Jurkat, Clone E6-1 (cell line): Measurements from ENCODE around the gene STK11IP.

ENCODE experiments used
- DNase-seq: peaks from one replicate; pipeline ENCODE4 v3.0.0-alpha.2; 2011; ENCODE audit warnings: low read depth, low spot score
- H3K4me3 ChIP-seq: 2 replicates; pipeline ENCODE4 v1.5.1; 2011; ENCODE audit warnings: mild to moderate bottlenecking, low read length, control low read depth, moderate library complexity

Gene STK11IP

GRCh38 chr2:219629976-219630695, 32.5 kb downstream of the STK11IP start:
- H3K4me3 ChIP-seq, result no peak overlapping the region
- DNase-seq, result no peak

GRCh38 chr2:219630770-219631405, 33.2 kb downstream of the STK11IP start:
- DNase-seq, result no peak
- H3K4me3 ChIP-seq, result no peak overlapping the region

- no peak overlapping the region for H3K4me3 ChIP-seq
- no peak for DNase-seq
Observed at GRCh38 chr2:219631406-219631891, 33.8 kb downstream of the STK11IP start.

GRCh38 chr2:219631904-219632759, 34.5 kb downstream of the STK11IP start:
- DNase-seq, result no peak
- no peak overlapping the region for H3K4me3 ChIP-seq

DNA sequence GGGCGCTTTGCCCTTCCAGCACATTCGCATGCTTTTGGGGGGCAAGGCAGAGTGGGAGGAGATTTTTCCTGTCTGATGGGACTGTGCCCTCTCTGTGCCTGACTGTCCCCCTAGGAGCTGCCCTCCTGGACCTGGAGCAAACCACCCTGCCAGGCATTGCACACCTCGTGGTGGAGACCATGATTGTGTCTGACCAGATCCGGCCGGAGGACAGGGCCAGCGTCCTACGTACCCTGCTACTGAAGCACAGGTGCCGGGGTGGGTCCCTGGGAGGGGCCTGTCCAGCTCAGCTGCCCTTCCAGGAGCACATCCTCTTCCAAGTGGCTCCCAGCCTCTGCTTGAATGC, 35.1 kb downstream of the STK11IP start:
- no peak for DNase-seq
- H3K4me3 ChIP-seq, result no peak overlapping the region

GRCh38 chr2:219633276-219634065, 35.8 kb downstream of the STK11IP start:
- no peak for DNase-seq
- H3K4me3 ChIP-seq, result no peak overlapping the region

DNA sequence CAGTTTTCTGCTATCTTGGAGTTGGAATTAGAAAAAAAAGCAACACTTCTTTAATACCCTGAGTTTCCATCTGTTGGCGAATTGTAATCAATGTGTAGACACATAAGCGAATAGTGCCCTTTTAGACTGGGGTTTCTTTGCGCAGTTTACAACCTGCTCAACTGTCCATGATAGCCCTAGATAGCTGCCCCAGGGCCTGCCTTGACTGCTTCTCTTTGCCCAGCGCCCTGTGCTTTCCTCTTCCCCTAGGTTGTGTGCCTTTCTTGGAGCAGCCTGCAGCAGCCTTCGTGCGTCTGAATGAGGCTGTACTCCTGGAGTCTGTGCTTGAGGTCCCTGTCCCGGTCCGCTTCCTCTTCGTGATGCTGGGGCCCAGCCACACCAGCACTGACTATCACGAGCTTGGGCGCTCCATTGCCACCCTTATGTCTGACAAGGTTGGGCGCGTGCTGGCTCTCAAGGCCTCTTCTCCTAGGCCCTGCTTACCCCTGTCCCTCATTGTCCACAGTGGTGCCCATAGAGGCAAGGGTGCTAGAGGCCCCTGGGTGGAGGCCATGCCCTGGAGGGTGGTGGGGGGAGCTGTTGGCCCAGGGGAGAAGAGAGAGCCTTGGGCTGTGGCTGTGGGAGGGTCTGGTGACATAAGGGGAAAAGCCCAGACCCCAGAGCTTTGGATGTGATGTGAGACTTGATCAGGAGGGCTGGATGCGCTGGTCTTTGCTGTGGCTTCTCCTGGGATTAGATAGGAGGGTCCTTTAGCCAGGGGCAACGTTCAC, 36.7 kb downstream of the STK11IP start:
- no peak overlapping the region for H3K4me3 ChIP-seq
- DNase-seq, result no peak

DNA sequence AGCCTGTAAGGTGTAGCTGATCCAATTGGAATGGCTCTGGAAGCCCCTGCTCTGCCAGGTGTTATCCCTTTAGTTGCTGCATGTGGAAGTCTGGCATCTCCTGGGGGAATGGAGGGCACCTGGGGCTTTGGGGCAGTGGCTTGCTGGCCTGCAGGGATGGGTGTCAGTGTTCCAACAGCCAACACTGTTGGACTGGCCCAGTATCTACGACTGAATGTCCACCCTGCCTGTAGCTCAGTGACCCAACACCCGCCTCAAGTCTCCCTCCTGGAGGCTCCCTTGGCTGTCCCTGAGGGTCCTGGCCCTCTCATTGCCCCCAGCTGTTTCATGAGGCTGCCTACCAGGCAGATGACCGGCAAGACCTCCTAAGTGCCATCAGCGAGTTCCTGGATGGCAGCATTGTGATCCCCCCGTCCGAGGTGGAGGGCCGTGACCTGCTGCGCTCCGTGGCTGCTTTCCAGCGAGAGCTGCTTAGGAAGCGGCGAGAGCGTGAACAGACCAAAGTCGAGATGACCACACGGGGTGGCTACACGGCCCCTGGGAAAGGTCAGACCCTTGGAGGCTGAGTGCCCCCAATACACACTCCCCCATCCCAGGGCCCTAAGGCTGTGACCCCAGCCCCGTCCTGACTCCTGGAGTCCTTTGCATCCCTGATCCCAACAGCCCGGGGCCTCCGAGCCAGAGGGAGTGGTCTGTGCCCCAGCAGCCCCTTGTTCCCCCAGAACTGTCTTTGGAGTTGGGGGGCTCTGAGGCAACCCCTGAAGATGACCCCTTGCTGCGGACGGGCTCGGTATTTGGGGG, 37.5 kb downstream of the STK11IP start:
- no peak for DNase-seq
- H3K4me3 ChIP-seq, result no peak overlapping the region

GRCh38 chr2:219636144-219636915, 38.7 kb downstream of the STK11IP start:
- H3K4me3 ChIP-seq, result no peak overlapping the region
- DNase-seq, result no peak

DNA sequence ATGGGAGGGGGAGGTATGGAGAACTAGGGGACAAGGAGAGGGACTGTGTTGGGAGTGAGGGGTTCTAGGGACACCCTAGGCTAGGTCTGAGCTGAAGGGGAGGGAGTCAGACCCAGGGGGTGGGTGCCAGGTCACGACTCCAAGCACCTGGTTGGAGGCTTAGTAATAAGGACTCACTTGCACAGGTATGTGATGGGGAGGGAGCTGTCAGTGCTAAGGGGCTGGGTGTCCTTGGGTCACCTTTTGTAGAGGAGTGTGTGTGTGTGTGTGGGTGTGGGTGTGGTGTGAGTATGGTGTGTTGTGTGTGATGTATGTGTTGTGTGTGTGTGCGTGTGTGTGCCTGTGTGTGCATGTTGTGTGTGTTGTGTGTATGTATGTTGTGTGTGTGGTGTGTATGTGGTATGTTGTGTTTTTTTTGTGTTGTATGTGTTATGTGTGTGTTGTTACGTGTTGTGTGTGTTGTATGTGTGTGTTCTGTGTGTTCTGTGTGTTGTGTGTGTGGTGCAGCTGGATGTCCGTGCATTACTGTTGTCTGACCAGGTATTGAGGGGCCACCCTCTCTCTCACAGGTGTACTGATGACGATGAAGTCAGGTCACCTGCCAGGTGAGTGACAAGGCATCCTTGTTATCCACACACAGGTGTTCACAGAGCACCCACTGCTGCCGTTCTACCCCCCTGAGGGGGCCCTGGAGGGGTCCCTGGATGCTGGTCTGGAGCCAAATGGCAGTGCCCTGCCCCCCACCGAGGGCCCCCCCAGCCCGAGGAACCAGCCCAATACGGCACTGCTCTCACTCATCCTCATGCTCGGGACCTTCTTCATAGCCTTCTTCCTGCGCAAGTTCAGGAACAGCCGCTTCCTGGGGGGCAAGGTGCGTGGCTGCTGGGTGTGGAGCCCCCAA, 39.5 kb downstream of the STK11IP start:
- H3K4me3 ChIP-seq, result no peak overlapping the region
- DNase-seq, result no peak

DNA sequence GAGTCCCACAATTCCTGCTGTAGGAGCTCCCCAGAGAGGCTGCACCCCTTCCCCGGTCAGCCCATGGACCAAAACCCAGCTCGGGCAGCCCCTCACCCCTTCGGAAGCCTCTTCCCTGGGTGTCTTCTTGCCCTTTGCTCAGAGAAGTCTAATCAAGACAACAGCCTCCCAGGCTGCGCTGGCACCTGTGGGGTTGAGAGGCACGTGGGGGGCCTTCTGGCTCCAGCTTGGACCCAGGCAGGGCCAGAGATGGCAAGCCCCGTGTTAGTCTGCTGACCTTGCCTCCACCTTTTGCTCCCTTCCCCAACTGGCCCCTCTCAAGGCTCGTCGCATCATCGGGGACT, 40.2 kb downstream of the STK11IP start:
- no peak overlapping the region for H3K4me3 ChIP-seq
- no peak for DNase-seq

GRCh38 chr2:219638217-219638947, 40.7 kb downstream of the STK11IP start:
- no peak overlapping the region for H3K4me3 ChIP-seq
- no peak for DNase-seq

GRCh38 chr2:219638948-219639755, 41.5 kb downstream of the STK11IP start:
- peak; percentile 63 for DNase-seq

GRCh38 chr2:219641390-219642068, 43.9 kb downstream of the STK11IP start:
- no peak for DNase-seq
- H3K4me3 ChIP-seq, result no peak overlapping the region

More at GRCh38 chr2:219638948-219639755, 41.5 kb downstream of the STK11IP start:
- no peak overlapping the region for H3K4me3 ChIP-seq
